NT2/D1 (cell line): ENCODE results near the gene YAF2.

Source experiments
- DNase-seq: peaks from one replicate; pipeline ENCODE4 v3.0.0-alpha.2; 2011; ENCODE audit warnings: low read depth, low spot score
- H3K27me3 ChIP-seq: 2 replicates; pipeline ENCODE4 v1.6.0; 2011; ENCODE audit warnings: mild to moderate bottlenecking; ENCODE audit not compliant: insufficient read length, insufficient read depth
- H3K36me3 ChIP-seq: 2 replicates; pipeline ENCODE4 v1.6.1; 2011; ENCODE audit warnings: mild to moderate bottlenecking, low read length, mixed read lengths; ENCODE audit not compliant: insufficient read depth, insufficient read length
- H3K4me1 ChIP-seq: 2 replicates; pipeline ENCODE4 v1.5.1; 2011; ENCODE audit not compliant: insufficient read depth, insufficient read length
- H3K4me3 ChIP-seq: 2 replicates; pipeline ENCODE4 v1.5.1; 2011; ENCODE audit warnings: low read depth; ENCODE audit not compliant: insufficient read length
- H3K9ac ChIP-seq: 2 replicates; pipeline ENCODE4 v1.6.0; 2011; ENCODE audit warnings: low read depth; ENCODE audit not compliant: insufficient read length
- H3K9me3 ChIP-seq: 2 replicates; pipeline ENCODE4 v1.5.1; 2011; ENCODE audit warnings: mild to moderate bottlenecking, low read length; ENCODE audit not compliant: insufficient read depth
- SUZ12 ChIP-seq: IDR thresholded peaks from 2 replicates; pipeline ENCODE4 v1.6.1; 2011; ENCODE audit not compliant: insufficient read length, insufficient read depth; ENCODE audit errors: extremely low read depth
- YY1 ChIP-seq: IDR thresholded peaks from 2 replicates; pipeline ENCODE4 v1.6.1; 2011; ENCODE audit not compliant: insufficient read length, insufficient read depth
- ZNF274 ChIP-seq: IDR thresholded peaks from 2 replicates; pipeline ENCODE4 v1.6.1; 2011; ENCODE audit warnings: mild to moderate bottlenecking, low read depth, low read length

YAF2 gene

DNA sequence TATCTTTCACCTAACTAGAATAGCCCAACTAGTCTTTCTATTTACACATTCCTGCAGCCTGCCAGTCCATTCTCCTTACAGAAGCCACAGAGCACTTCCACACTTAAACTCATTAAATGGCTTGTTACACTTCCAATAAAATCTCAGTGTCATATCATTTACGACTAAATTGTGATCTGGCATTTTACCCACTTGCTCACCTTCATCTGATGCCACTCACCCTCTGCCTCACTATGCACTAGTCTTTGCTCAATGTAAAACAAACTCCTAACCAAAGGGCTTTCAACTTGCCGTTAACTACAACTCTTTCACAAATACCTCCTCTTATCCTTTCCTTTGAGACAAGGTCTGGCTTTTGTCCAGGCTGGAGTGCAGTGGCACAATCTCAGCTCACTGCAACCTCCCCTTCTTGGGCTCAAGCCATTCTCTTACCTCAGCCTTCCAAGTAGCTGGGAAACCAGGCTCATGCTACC is 24.1 kb downstream of the YAF2 start:
- H3K4me1 ChIP-seq, result no peaks in the 10 kb centered on the region
- no peaks in the 10 kb centered on the region for H3K9me3 ChIP-seq
- TF ChIP-seq YY1 (no peak), ZNF274 (no peak), SUZ12 (no peak)
- no peaks in the 10 kb centered on the region for H3K27me3 ChIP-seq
- DNase-seq, result no peak
- H3K9ac ChIP-seq, result no peak overlapping the region
- H3K4me3 ChIP-seq, result no peak overlapping the region
- H3K36me3 ChIP-seq, result peaks cover 5% of the 10 kb centered on the region

DNA sequence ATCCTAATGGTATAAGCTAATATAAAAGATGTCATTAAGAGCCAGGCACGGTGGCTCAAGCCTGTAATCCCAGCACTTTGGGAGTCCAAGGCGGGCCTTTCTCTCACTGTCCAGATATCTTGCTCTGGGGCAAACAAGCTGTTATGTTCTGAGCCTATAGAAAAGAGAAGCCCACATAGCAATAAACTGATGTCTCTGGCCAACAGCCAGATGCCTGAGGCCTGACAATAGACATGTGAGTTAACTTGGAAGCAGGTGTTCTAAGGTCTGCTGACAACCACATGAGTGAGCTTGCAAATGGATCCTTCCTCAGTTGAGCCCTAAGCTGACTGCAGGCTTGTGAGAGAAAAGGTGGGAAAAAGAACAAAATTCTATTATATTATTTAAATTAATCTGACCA is 25.0 kb downstream of the YAF2 start:
- H3K4me3 ChIP-seq, result no peak overlapping the region
- no peak overlapping the region for H3K9ac ChIP-seq
- H3K27me3 ChIP-seq, result no peaks in the 10 kb centered on the region
- TF ChIP-seq YY1 (no peak), ZNF274 (no peak), SUZ12 (no peak)
- no peaks in the 10 kb centered on the region for H3K4me1 ChIP-seq
- no peak for DNase-seq
- H3K36me3 ChIP-seq, result peaks cover 5% of the 10 kb centered on the region
- no peaks in the 10 kb centered on the region for H3K9me3 ChIP-seq

DNA sequence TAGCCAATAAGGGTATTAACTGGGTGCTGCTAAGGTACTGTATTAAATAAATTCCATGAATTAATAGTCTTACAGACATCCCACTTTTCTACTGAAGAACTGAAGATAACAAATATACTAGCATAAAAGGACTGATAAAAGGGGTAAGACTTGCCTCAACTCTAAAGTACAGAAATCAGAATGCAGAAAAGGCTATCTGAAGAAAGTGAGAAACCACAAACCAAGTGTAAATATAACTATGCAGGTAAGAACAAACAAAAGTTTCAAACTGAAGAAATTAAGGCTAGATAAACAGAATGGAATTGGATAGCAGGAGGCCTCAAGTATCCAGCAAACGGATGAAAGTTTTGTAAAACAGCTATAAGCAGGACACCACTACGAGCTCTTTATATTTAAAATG is 29.5 kb downstream of the YAF2 start:
- TF ChIP-seq ZNF274, result no peak
- TF ChIP-seq SUZ12, result no peak
- no peak for TF ChIP-seq YY1
- no peaks in the 10 kb centered on the region for H3K27me3 ChIP-seq

DNA sequence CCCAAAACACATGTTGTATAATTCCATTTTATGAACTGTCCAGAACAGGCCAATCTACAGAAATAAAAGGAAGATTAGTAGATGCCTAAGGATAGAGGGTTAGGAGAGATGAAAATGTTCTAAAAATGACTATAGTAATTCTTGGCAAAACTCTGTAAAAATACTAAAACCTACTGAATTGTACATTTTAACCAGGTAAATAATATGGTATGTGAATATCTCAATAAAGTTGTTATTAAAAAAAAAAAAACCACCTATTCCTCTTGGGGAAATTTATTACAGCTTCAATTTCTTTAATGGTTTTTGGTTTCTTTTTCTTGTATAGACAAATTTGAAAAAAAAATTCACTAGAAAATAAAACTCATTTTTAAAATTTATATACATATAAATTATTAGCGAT is 33.2 kb downstream of the YAF2 start:
- TF ChIP-seq ZNF274 (no peak), YY1 (no peak), SUZ12 (no peak)

More for the DNA sequence above, 29.5 kb downstream of the YAF2 start:
- no peaks in the 10 kb centered on the region for H3K9me3 ChIP-seq
- H3K4me1 ChIP-seq, result no peaks in the 10 kb centered on the region
- DNase-seq, result no peak
- H3K4me3 ChIP-seq, result no peak overlapping the region
- H3K36me3 ChIP-seq, result peaks cover 5% of the 10 kb centered on the region
- no peak overlapping the region for H3K9ac ChIP-seq

DNA sequence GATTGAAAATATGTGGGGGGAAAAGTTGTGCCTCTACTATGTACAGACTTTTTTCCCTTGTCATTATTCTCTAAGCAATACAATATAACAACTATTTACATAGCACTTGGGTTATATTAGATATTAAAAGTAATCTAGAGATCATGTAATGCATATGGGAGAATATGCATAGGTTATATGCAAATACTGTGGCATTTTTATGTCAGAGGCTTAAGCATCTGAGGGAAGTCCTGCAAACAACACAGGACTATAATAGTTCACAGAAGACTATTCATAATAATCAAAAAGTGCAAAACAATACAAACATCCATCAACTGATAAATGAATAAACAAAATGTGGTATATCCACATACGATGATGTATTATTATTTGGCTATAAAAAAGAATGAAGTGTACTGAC is 33.7 kb downstream of the YAF2 start:
- no peak for DNase-seq
- TF ChIP-seq ZNF274, result no peak
- TF ChIP-seq SUZ12, result no peak
- no peak for TF ChIP-seq YY1
- H3K9me3 ChIP-seq, result no peaks in the 10 kb centered on the region
- no peaks in the 10 kb centered on the region for H3K4me1 ChIP-seq
- no peaks in the 10 kb centered on the region for H3K36me3 ChIP-seq
- H3K9ac ChIP-seq, result no peak overlapping the region
- H3K4me3 ChIP-seq, result no peak overlapping the region
- no peaks in the 10 kb centered on the region for H3K27me3 ChIP-seq

More for the DNA sequence above, 33.2 kb downstream of the YAF2 start:
- DNase-seq, result no peak
- H3K9ac ChIP-seq, result no peak overlapping the region
- H3K27me3 ChIP-seq, result no peaks in the 10 kb centered on the region
- H3K9me3 ChIP-seq, result no peaks in the 10 kb centered on the region
- H3K4me3 ChIP-seq, result no peak overlapping the region
- H3K36me3 ChIP-seq, result no peaks in the 10 kb centered on the region
- H3K4me1 ChIP-seq, result no peaks in the 10 kb centered on the region

DNA sequence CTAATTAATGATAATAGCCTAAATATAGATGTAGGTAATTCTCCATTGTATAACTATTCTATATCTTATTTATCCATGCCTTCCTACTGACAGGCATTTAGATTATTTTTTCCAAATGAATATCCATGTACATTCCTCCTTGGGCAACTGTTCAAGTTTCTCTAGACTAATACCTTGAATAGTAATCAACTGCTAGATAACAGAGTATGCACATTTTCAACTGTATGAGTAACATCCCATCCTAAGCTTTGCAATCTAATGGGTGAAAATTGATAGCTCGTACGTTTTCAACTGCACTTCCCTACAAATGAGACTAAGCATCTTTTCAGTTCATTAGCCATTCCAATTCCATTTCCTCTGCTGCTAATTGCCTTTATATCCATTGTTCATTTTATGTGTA is 37.0 kb downstream of the YAF2 start:
- H3K4me1 ChIP-seq, result no peaks in the 10 kb centered on the region
- no peak for DNase-seq
- peaks cover 5% of the 10 kb centered on the region for H3K36me3 ChIP-seq
- H3K27me3 ChIP-seq, result no peaks in the 10 kb centered on the region
- TF ChIP-seq SUZ12 (no peak), ZNF274 (no peak)
- H3K4me3 ChIP-seq, result no peak overlapping the region
- H3K9me3 ChIP-seq, result no peaks in the 10 kb centered on the region
- no peak overlapping the region for H3K9ac ChIP-seq

DNA sequence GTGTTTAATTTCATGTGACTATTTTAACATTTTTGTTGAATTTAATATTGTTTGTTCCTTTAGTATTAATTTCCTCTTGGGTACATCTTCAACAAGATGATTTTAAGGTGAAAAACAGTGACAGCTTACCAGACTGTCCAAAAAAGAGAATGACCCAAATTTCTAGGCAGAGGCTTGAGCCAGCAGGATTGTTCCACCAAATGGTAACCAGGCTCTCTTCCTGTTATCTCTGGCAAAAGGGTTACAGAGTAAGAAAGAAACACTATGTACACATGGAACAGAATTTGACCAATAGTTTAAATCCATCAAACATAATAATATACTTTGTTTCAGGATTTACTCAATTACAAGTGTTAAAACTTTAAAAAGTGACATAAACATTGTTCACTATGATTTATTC is 39.0 kb downstream of the YAF2 start:
- no peaks in the 10 kb centered on the region for H3K27me3 ChIP-seq
- no peak overlapping the region for H3K9ac ChIP-seq
- DNase-seq, result no peak
- no peaks in the 10 kb centered on the region for H3K9me3 ChIP-seq
- TF ChIP-seq SUZ12 (no peak), ZNF274 (no peak), YY1 (no peak)
- H3K4me3 ChIP-seq, result no peak overlapping the region
- peaks cover 5% of the 10 kb centered on the region for H3K36me3 ChIP-seq
- no peaks in the 10 kb centered on the region for H3K4me1 ChIP-seq
